ENCODE data around the gene GJD4. TPM values are rescaled to one million over a fixed set of nuclear protein-coding genes. Genes with fewer than 3 reads are reported as not detected.

GJD4 gene
- total RNA-seq, 1 donor from 2014 or later = not detected

DNA sequence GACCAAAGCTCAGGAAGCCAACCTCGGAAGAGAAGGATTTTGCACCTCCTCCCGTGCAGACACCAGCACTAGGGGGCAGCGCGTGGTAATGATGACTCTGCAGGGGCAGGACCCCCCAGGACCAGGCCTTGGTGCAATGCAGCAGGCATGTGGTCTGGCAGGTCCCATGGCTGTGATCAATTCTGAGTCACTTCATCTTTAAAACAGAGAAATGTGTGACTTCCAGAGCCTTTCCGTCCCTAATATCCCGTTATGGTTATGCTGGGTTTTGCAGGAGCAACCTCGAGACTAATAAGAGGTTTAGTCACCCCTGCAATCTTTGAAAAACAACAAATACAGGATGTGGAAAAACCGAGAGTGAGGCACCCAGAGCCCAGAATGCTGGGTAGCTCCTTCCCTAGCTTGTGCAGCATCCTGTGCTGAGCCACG, 30.2 kb upstream of the GJD4 start:
- TF ChIP-seq, protein P1, sequence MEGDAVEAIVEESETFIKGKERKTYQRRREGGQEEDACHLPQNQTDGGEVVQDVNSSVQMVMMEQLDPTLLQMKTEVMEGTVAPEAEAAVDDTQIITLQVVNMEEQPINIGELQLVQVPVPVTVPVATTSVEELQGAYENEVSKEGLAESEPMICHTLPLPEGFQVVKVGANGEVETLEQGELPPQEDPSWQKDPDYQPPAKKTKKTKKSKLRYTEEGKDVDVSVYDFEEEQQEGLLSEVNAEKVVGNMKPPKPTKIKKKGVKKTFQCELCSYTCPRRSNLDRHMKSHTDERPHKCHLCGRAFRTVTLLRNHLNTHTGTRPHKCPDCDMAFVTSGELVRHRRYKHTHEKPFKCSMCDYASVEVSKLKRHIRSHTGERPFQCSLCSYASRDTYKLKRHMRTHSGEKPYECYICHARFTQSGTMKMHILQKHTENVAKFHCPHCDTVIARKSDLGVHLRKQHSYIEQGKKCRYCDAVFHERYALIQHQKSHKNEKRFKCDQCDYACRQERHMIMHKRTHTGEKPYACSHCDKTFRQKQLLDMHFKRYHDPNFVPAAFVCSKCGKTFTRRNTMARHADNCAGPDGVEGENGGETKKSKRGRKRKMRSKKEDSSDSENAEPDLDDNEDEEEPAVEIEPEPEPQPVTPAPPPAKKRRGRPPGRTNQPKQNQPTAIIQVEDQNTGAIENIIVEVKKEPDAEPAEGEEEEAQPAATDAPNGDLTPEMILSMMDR (IDR thresholded peaks at IDR 0.05; ENCODE audit: insufficient read depth, low read length, severe bottlenecking) = no peak
- Histone ChIP-seq H3K27me3 (ENCODE audit: control insufficient read depth, insufficient read depth, low read length) (no peaks in the 10 kb centered on the region), H3K4me3 (ENCODE audit: low read depth, low read length) (no peak overlapping the region), H3K36me3 (ENCODE audit: control insufficient read depth, insufficient read depth, low read length) (peaks cover 2% of the 10 kb centered on the region)
- FAIRE-seq = no peak
- no peak for DNase-seq (ENCODE audit: low read depth)

DNA sequence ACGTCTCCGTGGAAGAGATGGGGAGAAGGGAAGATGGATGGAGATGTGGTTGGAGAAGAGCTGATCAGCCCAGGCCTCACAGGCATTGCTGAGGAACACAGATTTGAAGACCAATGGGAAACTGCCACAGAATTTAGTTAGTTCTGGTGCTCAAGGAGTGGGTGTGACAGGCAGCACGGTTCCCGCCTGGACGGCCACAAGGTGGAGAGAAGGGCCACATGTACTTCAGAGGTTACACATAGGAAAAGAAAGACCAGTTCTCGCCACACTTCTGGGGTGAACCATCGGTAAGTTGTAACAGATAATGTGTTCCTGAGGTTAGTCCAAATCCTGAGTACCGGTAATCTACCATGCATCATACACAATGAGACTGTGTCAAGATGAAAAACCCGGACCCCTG, 29.5 kb upstream of the GJD4 start:
- Histone ChIP-seq H3K36me3 (ENCODE audit: control insufficient read depth, insufficient read depth, low read length) (peaks cover 2% of the 10 kb centered on the region), H3K4me3 (ENCODE audit: low read depth, low read length) (no peak overlapping the region), H3K27me3 (ENCODE audit: control insufficient read depth, insufficient read depth, low read length) (no peaks in the 10 kb centered on the region)
- TF ChIP-seq, protein P1 (IDR thresholded peaks at IDR 0.05; ENCODE audit: insufficient read depth, low read length, severe bottlenecking) = no peak
- FAIRE-seq (no peak), DNase-seq (ENCODE audit: low read depth) (no peak)

DNA sequence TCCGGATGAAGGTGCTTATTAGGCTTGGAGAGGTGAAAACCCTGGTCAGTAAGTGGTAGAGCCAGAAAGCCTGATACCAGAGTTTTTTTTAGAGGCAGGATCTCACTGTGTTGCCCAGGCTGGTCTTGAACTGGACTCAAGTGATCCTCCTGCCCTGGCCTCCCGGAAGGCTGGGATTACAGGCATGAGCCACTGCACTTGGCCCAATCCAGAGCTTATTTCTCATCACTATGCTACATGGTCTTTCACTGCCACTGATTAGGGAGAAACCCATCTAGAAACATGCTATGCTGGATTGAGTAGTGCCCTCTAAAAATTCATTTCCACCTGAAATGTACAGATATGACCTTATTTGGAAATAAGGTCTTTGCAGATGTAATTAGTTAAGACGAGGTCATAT, 28.4 kb upstream of the GJD4 start:
- no peaks in the 10 kb centered on the region for H3K27me3 ChIP-seq (ENCODE audit: control insufficient read depth, insufficient read depth, low read length)
- TF ChIP-seq, protein P1 (IDR thresholded peaks at IDR 0.05; ENCODE audit: insufficient read depth, low read length, severe bottlenecking) = no peak
- H3K4me3 ChIP-seq (ENCODE audit: low read depth, low read length) = no peak overlapping the region
- FAIRE-seq (no peak), DNase-seq (ENCODE audit: low read depth) (no peak)
- H3K36me3 ChIP-seq (ENCODE audit: control insufficient read depth, insufficient read depth, low read length) = peaks cover 2% of the 10 kb centered on the region

DNA sequence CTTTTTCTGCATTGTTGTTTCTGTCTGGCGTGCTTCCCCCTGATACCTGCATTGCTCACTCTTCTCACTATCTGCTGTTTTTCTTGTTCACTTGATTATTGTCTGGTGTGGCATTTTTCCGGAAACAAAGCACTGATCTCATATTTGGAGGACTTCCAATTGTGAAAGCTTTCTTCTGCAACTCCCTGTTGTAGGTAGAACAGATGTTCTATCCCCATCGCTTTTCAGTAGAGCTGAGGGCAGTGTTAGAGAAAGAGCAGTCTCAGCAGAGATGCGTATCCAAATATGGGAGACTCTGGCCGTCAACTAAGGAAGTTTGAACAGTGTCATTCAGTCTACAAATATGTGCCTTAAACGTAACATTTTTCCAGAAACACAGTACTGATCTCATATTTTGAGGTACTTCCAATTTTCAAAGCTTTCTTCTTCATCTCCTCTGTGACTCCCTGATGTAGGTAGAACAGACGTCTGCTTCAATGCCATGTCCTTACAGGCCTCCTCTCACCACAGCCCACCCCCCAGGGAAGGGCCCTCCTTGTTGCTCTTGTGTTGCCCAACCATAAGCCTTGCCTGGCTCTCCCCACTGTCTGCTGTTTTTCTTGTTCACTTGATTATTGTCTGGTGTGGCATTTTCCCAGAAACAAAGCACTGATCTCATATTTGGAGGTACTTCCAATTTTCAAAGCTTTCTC, 27.1 kb upstream of the GJD4 start:
- no peaks in the 10 kb centered on the region for H3K27me3 ChIP-seq (ENCODE audit: control insufficient read depth, insufficient read depth, low read length)
- TF ChIP-seq, protein P1 (IDR thresholded peaks at IDR 0.05; ENCODE audit: insufficient read depth, low read length, severe bottlenecking) = no peak
- peaks cover 2% of the 10 kb centered on the region for H3K36me3 ChIP-seq (ENCODE audit: control insufficient read depth, insufficient read depth, low read length)
- FAIRE-seq (no peak), DNase-seq (ENCODE audit: low read depth) (no peak)
- no peak overlapping the region for H3K4me3 ChIP-seq (ENCODE audit: low read depth, low read length)

DNA sequence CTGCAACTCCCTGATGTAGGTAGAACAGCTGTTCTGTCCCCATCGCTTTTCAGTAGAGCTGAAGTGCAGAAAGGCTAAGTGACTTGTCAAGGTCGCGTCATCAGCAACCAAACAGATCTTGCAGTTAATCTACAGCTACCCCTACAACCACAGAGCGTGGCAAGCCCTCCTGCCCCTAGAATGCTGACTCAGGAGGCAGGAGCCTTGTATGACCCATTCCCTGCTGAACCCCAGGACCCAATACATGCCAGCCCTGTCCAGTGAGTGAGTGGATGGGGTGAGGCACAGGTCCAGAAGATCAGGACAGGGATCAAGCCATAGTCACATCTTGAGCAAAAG, 26.6 kb upstream of the GJD4 start:
- H3K36me3 ChIP-seq (ENCODE audit: control insufficient read depth, insufficient read depth, low read length) = peaks cover 2% of the 10 kb centered on the region
- no peaks in the 10 kb centered on the region for H3K27me3 ChIP-seq (ENCODE audit: control insufficient read depth, insufficient read depth, low read length)
- FAIRE-seq (no peak), DNase-seq (ENCODE audit: low read depth) (no peak)
- no peak overlapping the region for H3K4me3 ChIP-seq (ENCODE audit: low read depth, low read length)
- TF ChIP-seq, protein P1 (IDR thresholded peaks at IDR 0.05; ENCODE audit: insufficient read depth, low read length, severe bottlenecking) = no peak

DNA sequence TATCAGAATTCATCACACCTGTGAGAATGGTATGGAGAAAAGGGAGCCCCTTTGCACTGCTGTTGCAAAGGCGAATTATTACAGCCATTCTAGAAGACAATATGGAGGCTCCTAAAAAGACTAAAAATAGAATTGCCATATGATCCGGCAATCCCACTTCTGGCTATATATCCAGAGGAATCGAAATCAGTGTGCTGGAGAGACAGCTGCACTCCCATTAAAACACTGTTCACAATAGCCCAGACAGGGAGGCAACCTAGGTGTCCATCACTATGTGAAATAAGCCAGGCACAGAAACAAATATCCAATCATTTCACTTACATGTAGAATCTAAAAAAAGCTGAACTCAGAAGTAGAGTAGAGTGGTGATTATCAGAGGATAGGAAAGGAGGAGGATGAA, 26.0 kb upstream of the GJD4 start:
- Histone ChIP-seq H3K27me3 (ENCODE audit: control insufficient read depth, insufficient read depth, low read length) (no peaks in the 10 kb centered on the region), H3K36me3 (ENCODE audit: control insufficient read depth, insufficient read depth, low read length) (peaks cover 2% of the 10 kb centered on the region), H3K4me3 (ENCODE audit: low read depth, low read length) (no peak overlapping the region)
- DNase-seq (ENCODE audit: low read depth) = no peak
- TF ChIP-seq, protein P1 (IDR thresholded peaks at IDR 0.05; ENCODE audit: insufficient read depth, low read length, severe bottlenecking) = no peak
- no peak for FAIRE-seq

Measured in bronchial epithelial cell (primary cell).